Thyroid gland (tissue), 4 donors: Measurements from ENCODE around the gene FBXO17.

Source experiments
- CTCF ChIP-seq, 6 experiments: fragments of 200-600 bp in 3 of 6; fragments of 450-650 bp in 3 of 6; sonication (generic) in 3 of 6; IDR thresholded peaks; one replicate each; pipeline ENCODE4 v1.5.1; 2016 to 2019; ENCODE audit warnings: antibody characterized with exemption in 6 of 6, mild to moderate bottlenecking in 2 of 6, inconsistent platforms in 1 of 6, moderate library complexity in 1 of 6
- POLR2A ChIP-seq, 2 donors: fragments of 450-650 bp; IDR thresholded peaks; one replicate each; pipeline ENCODE4 v1.6.1; 2017; ENCODE audit warnings: antibody characterized with exemption in 2 of 2, mild to moderate bottlenecking in 2 of 2, moderate library complexity in 1 of 2

- no peak for TF ChIP-seq CTCF (IDR thresholded peaks at IDR 0.05)
- TF ChIP-seq POLR2A (IDR thresholded peaks at IDR 0.05) = no peak
Measured at GRCh38 chr19:38941979-38942378, 33.6 kb downstream of the FBXO17 start.
